Stimulated activated naive CD8-positive, alpha-beta T cell treated with anti-CD3 and anti-CD28 coated beads, Interleukin-15, Interleukin-2, amounts not matched to agents 100 ng/mL and 50 ng/mL, for 24 hours (primary cell): Measurements from ENCODE around the gene VGLL4.

Experiments
- H3K27ac Mint-ChIP-seq: one replicate; pipeline ENCODE4 v1.8.0; 2021; ENCODE audit warnings: mild to moderate bottlenecking, mixed read lengths
- H3K27me3 Mint-ChIP-seq: one replicate; pipeline ENCODE4 v1.8.0; 2021; ENCODE audit warnings: mixed read lengths
- H3K36me3 Mint-ChIP-seq: one replicate; pipeline ENCODE4 v1.8.0; 2021; ENCODE audit warnings: low read depth, mixed read lengths
- H3K4me1 Mint-ChIP-seq: one replicate; pipeline ENCODE4 v1.8.0; 2021; ENCODE audit warnings: low read depth, mixed read lengths
- H3K4me3 Mint-ChIP-seq: one replicate; pipeline ENCODE4 v1.8.0; 2021; ENCODE audit warnings: mild to moderate bottlenecking, mixed read lengths
- H3K9me3 Mint-ChIP-seq: one replicate; pipeline ENCODE4 v1.8.0; 2021; ENCODE audit warnings: mixed read lengths

VGLL4 gene

DNA sequence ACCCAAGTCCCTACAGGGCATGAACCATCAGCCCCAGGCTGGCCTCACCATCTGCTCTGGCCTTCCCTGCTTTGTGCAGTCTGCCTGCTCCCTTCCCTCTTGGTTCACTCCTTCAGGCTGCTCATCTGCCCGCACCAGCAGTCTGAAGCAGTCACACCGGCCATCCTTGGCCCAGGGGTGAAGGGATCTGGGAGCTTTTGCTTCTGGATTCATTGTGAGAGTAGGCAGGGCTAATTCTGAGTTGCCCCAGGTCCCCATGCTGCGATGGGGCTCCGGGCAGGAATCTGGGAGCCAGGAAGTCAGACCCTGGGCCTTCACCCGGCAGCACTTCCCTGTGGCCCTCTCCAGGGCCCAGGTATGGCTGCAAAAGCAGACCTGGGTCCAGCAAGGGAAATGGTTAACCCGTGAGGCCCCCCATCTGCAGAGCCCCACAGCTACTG, 99.7 kb downstream of the VGLL4 start:
- Mint-ChIP-seq H3K27ac (no peak overlapping the region), H3K4me3 (no peak overlapping the region), H3K36me3 (peaks cover 20% of the 10 kb centered on the region), H3K9me3 (peaks cover 11% of the 10 kb centered on the region), H3K27me3 (no peaks in the 10 kb centered on the region), H3K4me1 (peaks cover 4% of the 10 kb centered on the region)

GRCh38 chr3:11543141-11543947, 100.4 kb downstream of the VGLL4 start:
- Mint-ChIP-seq H3K27me3 (no peaks in the 10 kb centered on the region), H3K27ac (no peak overlapping the region), H3K9me3 (peaks cover 11% of the 10 kb centered on the region), H3K4me3 (no peak overlapping the region), H3K4me1 (peaks cover 4% of the 10 kb centered on the region), H3K36me3 (peaks cover 20% of the 10 kb centered on the region)

DNA sequence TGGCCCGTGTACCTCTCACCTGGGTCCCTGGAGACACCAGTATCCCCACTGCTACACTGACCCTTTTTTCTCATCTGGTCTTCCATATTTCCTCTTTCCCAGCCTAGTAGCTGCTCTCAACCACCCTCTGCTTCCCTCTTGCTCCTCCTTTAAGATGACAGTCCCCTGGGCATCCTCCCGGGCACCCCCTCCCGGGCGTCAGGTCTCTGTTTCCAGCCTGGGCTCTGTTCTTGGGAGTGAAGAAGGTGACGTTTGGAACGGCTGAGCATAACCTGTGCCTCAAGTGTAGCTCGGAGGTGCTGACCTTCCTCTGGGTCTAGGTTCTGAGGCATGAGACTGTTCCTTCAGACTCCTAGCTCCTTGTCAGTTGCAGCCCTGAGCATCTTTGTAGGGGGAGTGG, 101.2 kb downstream of the VGLL4 start:
- Mint-ChIP-seq H3K27me3 (no peaks in the 10 kb centered on the region), H3K9me3 (peaks cover 9% of the 10 kb centered on the region), H3K4me3 (no peak overlapping the region), H3K27ac (no peak overlapping the region), H3K36me3 (peaks cover 17% of the 10 kb centered on the region), H3K4me1 (peaks cover 1% of the 10 kb centered on the region)

GRCh38 chr3:11541321-11542303, 102.1 kb downstream of the VGLL4 start:
- H3K27me3 Mint-ChIP-seq: no peaks in the 10 kb centered on the region
- no peak overlapping the region for H3K4me3 Mint-ChIP-seq
- H3K9me3 Mint-ChIP-seq: no peaks in the 10 kb centered on the region
- no peak overlapping the region for H3K27ac Mint-ChIP-seq
- H3K4me1 Mint-ChIP-seq: no peaks in the 10 kb centered on the region
- H3K36me3 Mint-ChIP-seq: peaks cover 8% of the 10 kb centered on the region

DNA sequence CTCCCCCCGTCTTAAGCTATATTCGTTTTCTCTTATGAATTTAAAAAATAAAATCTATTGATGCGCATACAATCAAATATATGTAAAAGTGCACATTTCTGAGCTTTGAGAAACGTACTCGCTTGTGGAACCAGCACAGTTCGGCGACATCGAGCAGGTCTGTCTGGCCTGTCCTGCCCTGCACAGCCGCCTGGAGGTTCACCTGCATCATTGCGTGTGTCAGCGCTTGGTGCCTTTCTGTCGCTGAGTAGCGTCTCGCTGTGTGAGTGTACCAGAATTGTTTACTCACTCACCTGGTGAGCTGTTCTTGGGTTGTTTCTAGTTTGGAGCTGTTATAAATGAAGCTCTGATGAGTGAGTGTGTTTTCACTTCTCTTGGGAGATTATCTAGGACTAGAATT, 104.0 kb downstream of the VGLL4 start:
- H3K27me3 Mint-ChIP-seq: no peaks in the 10 kb centered on the region
- H3K36me3 Mint-ChIP-seq: peaks cover 7% of the 10 kb centered on the region
- no peak overlapping the region for H3K27ac Mint-ChIP-seq
- H3K4me1 Mint-ChIP-seq: no peaks in the 10 kb centered on the region
- no peaks in the 10 kb centered on the region for H3K9me3 Mint-ChIP-seq
- no peak overlapping the region for H3K4me3 Mint-ChIP-seq

DNA sequence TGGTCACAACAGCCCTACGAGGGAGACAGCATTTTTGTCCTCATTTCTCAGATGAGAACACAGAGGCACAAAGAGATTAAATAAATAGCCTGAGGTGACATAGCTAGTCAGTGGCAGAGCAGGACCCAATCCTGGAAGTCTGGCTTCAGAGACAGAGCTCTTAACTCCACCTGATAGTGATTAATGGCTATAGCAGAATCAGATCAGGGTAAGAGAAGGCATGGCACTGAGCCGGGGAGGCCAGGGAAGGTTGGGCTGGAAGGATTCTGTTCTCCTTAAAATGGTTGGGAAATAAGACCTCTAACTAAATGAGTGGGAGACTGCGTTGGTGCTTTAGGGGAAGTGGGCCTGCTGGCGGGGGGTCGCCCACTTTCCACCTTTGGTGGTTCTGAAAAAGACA, 104.5 kb downstream of the VGLL4 start:
- Mint-ChIP-seq H3K27me3 (no peaks in the 10 kb centered on the region), H3K36me3 (peaks cover 7% of the 10 kb centered on the region), H3K27ac (no peak overlapping the region), H3K9me3 (no peaks in the 10 kb centered on the region), H3K4me3 (no peak overlapping the region), H3K4me1 (no peaks in the 10 kb centered on the region)

GRCh38 chr3:11538581-11538980, 105.1 kb downstream of the VGLL4 start:
- Mint-ChIP-seq H3K9me3 (no peaks in the 10 kb centered on the region), H3K4me3 (no peak overlapping the region), H3K4me1 (no peaks in the 10 kb centered on the region), H3K36me3 (peaks cover 7% of the 10 kb centered on the region), H3K27ac (no peak overlapping the region), H3K27me3 (no peaks in the 10 kb centered on the region)

DNA sequence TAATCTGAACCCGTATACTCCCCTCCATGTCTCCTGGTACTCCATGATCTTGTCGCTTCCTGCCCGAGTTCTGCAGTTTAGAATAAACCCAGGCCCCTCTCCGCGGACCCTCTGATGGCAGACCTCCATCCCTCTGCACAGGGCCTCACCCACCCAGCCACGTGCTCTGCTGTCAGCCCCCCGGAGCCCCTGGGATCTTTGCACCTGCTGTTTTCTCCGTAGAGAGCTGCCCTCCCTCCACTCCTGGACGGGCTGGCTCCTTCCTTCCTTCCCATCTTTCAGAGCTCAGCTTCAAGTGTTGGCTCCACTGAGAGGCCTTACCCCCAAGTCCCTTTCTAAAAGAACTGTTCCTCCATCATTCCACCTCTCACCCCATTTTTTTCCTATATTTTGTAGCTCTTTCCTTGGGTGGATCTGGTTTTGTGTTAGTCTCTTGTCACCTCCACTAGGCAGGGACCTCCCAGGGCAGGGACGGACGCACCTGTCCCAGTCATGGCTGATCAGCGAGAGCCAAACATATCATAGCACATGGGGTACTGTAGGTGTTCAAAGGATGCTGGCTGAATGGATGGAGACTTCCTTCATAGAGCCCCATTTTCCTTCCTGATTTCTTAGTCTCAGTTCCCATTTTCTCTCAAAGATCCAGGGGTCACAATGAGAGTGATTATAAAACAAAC, 106.6 kb downstream of the VGLL4 start:
- Mint-ChIP-seq H3K27ac (no peak overlapping the region), H3K27me3 (no peaks in the 10 kb centered on the region), H3K36me3 (peaks cover 9% of the 10 kb centered on the region), H3K4me1 (no peaks in the 10 kb centered on the region), H3K9me3 (no peaks in the 10 kb centered on the region), H3K4me3 (no peak overlapping the region)

- H3K4me1 Mint-ChIP-seq: no peaks in the 10 kb centered on the region
- no peak overlapping the region for H3K27ac Mint-ChIP-seq
- no peaks in the 10 kb centered on the region for H3K27me3 Mint-ChIP-seq
- peaks cover 7% of the 10 kb centered on the region for H3K36me3 Mint-ChIP-seq
- no peaks in the 10 kb centered on the region for H3K9me3 Mint-ChIP-seq
- no peak overlapping the region for H3K4me3 Mint-ChIP-seq
Observed at GRCh38 chr3:11536132-11536935, 107.4 kb downstream of the VGLL4 start.

DNA sequence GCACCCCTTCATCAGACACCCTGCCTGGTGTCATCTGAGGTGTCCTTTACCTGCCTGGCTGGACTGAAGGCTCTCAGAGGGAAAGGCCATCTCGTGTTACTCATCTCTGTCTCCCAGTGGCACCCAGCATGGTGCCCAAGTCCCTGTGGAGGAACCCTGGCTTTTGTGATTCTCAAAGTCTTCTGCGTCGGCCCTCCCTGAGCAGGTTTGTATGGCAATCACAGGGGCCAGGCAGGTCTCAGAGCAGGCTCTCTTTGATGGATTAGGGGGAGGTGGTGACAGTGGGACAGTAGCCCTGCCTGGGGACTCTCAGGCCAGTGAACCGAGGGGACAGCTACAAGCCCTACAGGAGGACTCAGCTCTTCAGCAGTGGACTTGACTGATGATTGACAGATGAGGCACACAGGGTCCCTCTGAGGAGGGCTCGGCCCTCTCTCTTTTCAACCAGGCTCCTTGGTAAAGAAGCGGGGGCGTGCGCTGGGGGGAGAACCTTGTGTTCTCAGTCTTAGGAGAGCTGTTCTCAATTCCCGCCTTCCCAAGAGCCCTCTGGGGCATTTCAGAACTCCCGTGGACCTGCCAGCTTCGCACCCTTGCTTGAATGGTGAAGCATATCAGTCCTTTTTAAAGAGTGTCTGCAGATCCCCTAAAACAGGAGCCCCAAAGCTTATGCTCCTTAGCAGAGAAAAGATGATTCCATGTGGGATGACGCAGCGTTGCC, 108.3 kb downstream of the VGLL4 start:
- no peaks in the 10 kb centered on the region for H3K4me1 Mint-ChIP-seq

GRCh38 chr3:11534793-11535101, 109.0 kb downstream of the VGLL4 start:
- Mint-ChIP-seq H3K9me3 (no peaks in the 10 kb centered on the region), H3K4me1 (no peaks in the 10 kb centered on the region), H3K27ac (no peak overlapping the region), H3K27me3 (no peaks in the 10 kb centered on the region), H3K4me3 (no peak overlapping the region), H3K36me3 (peaks cover 3% of the 10 kb centered on the region)

More for the DNA sequence above, 108.3 kb downstream of the VGLL4 start:
- Mint-ChIP-seq H3K9me3 (no peaks in the 10 kb centered on the region), H3K36me3 (peaks cover 3% of the 10 kb centered on the region), H3K27me3 (no peaks in the 10 kb centered on the region), H3K27ac (no peak overlapping the region), H3K4me3 (no peak overlapping the region)

DNA sequence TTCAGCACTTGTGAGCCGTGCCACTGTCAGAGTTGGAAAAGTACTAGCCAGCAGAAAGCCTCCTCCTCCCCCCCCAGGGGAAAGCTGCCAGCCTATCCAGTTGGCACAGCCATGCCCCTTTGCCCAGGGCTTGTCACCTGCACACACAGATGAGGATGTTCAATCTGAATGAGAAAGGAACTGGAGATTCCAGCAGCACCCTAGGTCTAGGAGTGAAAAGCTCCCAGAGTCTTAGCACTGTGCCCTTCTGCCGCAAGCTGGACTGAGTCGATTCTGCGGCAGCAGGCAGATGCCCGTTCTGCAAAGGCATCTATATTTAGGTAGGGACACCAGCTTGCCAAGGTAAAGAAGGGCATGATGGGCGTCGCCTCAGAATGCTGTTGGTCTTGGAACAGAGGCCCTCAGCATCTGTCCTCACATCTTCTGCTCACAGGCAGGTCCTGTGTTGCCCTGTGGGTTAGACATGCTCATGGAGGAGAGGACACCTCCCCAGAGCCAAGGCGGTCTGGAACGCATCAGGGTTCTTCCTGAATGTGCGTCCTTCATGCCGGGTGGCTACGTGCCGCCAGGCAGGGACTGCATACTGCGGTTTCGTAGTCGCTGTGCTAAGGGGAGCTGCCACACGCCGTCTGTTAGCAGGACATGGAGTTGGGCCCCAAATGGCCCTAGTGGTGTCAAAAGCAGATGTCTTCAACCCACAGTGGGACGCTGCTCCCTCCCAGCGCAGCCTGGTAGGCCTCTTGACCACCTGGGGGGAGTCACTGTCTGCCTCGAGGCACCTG, 109.5 kb downstream of the VGLL4 start:
- no peak overlapping the region for H3K4me3 Mint-ChIP-seq
- no peaks in the 10 kb centered on the region for H3K27me3 Mint-ChIP-seq
- no peak overlapping the region for H3K27ac Mint-ChIP-seq
- H3K36me3 Mint-ChIP-seq: peaks cover 3% of the 10 kb centered on the region
- no peaks in the 10 kb centered on the region for H3K9me3 Mint-ChIP-seq
- no peaks in the 10 kb centered on the region for H3K4me1 Mint-ChIP-seq

DNA sequence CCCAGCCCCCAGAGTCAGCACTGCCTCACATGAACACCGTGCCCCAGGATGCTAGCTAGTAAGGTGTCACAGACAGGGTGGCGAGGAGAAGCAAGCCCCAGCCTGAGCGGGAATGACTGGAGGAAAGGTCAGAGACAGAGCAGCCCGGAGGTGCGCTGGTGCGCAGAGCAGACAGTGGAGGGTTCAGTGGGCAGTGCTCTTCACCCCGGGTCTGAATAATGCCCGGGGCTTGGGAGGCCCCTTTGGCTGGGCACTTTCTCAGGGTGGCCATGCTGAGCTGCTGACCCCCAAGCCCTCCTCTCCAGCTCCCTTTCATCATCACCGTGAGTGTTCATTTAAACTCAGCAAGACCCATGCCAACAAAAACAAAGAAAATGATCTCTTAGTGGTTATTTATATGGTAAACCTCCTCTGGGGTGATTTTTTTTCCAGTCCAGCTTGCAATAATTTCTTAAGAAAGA, 110.8 kb downstream of the VGLL4 start:
- no peak overlapping the region for H3K4me3 Mint-ChIP-seq
- H3K27me3 Mint-ChIP-seq: no peaks in the 10 kb centered on the region
- H3K9me3 Mint-ChIP-seq: no peaks in the 10 kb centered on the region
- no peaks in the 10 kb centered on the region for H3K4me1 Mint-ChIP-seq
- no peak overlapping the region for H3K27ac Mint-ChIP-seq
- H3K36me3 Mint-ChIP-seq: peaks cover 8% of the 10 kb centered on the region
